Astrocyte of the spinal cord (primary cell): Measurements from ENCODE around the gene CTBS.
"Not testable (repeated sequence)": the region's sequence is repeated elsewhere in the genome, so short reads cannot be mapped to it uniquely, and the experiment has no call there.

ENCODE experiments used
- DNase-seq: peaks from one replicate; pipeline ENCODE4 v3.0.0; 2011; ENCODE audit warnings: low read depth, low spot score
- H3K4me3 ChIP-seq: 2 replicates; pipeline ENCODE4 v1.5.1; 2011; ENCODE audit warnings: low read depth, mild to moderate bottlenecking, low read length, moderate library complexity
- CTCF ChIP-seq: IDR thresholded peaks from 2 replicates; pipeline ENCODE4 v1.5.1; 2012; ENCODE audit warnings: low read depth, mild to moderate bottlenecking, low read length, inconsistent platforms
- in situ Hi-C: cut with HindIII; loops from 2 replicates; pipeline ENCODE4 v1.10.0; 2017; ENCODE audit warnings: low sequenced_read_pairs

CTBS gene

GRCh38 chr1:84603941-84604830 is 29.9 kb upstream of the CTBS start:
- in situ Hi-C loops, result no loop called here
- peak; percentile 46 for TF ChIP-seq CTCF
- no peak overlapping the region for H3K4me3 ChIP-seq
- peak; percentile 83 for DNase-seq

DNA sequence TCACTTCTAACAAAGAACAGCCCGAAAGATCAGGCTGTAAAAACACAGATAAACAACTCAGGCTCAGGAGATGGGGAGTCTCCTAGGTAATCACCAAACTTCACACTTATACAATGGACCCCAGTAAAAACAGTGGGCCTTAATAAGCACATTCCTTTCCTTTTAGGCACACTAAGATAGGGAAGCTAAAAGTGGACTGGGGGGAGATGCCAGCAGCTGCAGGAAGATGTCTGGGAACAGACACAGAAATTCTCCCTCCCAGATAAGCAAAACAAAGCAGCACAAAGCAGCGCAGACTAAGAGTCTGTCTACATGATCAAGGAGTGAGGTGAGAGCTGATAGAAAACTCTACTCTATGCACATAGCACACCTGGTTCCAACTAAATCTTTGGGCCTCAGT is 29.0 kb upstream of the CTBS start:
- TF ChIP-seq CTCF, result no peak
- DNase-seq, result peak; percentile 54
- H3K4me3 ChIP-seq, result no peak overlapping the region
- in situ Hi-C loops, result no loop called here

DNA sequence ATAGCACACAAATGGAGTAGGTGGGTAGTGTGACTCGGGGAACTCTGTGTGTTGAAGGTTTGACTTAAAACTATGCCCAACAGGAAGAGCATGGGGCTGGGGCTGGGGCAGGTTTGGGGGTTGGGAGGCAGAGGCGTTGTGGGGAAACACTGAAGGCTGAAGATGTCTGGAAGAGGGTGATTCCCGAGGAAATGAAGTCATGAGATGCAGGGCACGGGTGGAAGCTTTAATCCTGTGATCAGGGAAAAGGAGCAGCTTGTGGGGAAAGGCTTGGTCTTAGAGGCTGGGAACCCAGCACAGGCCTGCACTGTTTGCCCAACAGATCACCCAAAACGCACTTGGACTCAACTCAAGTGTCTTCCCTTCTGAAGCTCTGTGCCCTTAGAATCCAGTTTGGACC is 26.6 kb upstream of the CTBS start:
- in situ Hi-C loops, result no loop called here
- TF ChIP-seq CTCF, result no peak
- H3K4me3 ChIP-seq, result no peak overlapping the region
- no peak for DNase-seq

- TF ChIP-seq CTCF, result no peak
- in situ Hi-C loops, result no loop called here
- DNase-seq, result peak; percentile 94
- no peak overlapping the region for H3K4me3 ChIP-seq
These were observed 24.9 kb upstream of the CTBS start for GRCh38 chr1:84598846-84599741.

DNA sequence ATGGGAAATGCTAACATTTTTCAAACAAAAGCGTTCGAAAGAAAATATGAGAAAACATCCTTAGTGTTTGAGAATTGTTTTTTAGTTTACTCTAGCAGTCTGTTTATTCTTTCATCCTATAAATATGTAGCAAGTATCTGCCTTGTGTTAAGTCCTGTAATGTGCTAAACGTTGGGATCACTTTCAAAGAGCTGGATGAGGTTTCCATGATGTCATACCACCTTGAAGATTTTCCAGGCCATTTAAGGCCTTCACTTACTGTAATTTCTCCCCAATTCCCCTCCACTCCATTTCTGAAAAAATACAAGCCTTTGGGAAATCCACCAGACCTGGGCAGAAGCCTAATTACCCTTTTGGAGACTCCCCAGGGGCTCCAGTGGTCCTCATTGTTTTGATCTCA is 24.2 kb upstream of the CTBS start:
- TF ChIP-seq CTCF, result no peak
- no peak overlapping the region for H3K4me3 ChIP-seq
- in situ Hi-C loops, result no loop called here
- peak; percentile 78 for DNase-seq

DNA sequence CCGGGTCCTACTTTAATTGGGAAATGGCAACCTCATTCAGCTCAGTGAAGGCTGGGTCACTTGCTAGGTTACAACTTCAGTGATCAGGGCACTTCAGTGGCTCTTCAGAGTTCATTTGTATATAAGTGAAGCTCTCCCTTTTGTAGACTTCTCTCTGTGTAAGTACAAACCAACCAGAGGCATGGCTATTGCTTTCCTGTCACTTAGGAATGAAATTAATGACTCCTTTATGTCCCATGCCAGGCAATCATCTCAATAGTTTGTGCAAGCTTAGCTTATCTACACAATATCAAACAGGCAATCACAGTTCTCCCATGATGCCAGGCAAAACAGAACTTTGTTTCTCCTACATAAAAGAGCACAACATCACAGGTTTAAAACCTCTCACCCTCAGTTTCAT is 22.8 kb upstream of the CTBS start:
- no peak for TF ChIP-seq CTCF
- in situ Hi-C loops, result no loop called here
- H3K4me3 ChIP-seq, result no peak overlapping the region
- no peak for DNase-seq

GRCh38 chr1:84594959-84595358 is 20.7 kb upstream of the CTBS start:
- in situ Hi-C loops, result not testable (repeated sequence)

More at GRCh38 chr1:84594959-84595358, 20.7 kb upstream of the CTBS start:
- not testable (repeated sequence) for H3K4me3 ChIP-seq, DNase-seq
